Measurements from ENCODE around the gene ZNF730.
"Not testable (repeated sequence)": the region's sequence is repeated elsewhere in the genome, so short reads cannot be mapped to it uniquely, and the experiment has no call there.

Gene ZNF730

GRCh38 chr19:23116802-23117571, at the start of gene ZNF730:
Gene ZNF730, plus strand, starts transcription at chr19:23117025. Its CDS starts 149 bp downstream, at chr19:23117174.
- peak; percentile 42 for DNase-seq (ENCODE audit: low read depth)

- peak; percentile 12 for DNase-seq (ENCODE audit: low read depth)
Observed at GRCh38 chr19:23070353-23071146, 46.3 kb upstream of the ZNF730 start.

GRCh38 chr19:23071147-23071511, 45.7 kb upstream of the ZNF730 start:
- DNase-seq (ENCODE audit: low read depth), result peak; percentile 1

GRCh38 chr19:23075031-23075733, 41.6 kb upstream of the ZNF730 start:
- DNase-seq (ENCODE audit: low read depth), result peak; percentile 3

- DNase-seq (ENCODE audit: low read depth), result not testable (repeated sequence)
Observed at GRCh38 chr19:23077776-23078175, 39.0 kb upstream of the ZNF730 start.

- DNase-seq (ENCODE audit: low read depth), result no peak
Observed at GRCh38 chr19:23093832-23094231, 23.0 kb upstream of the ZNF730 start.

GRCh38 chr19:23095418-23095817, 21.4 kb upstream of the ZNF730 start:
- no peak for DNase-seq (ENCODE audit: low read depth)

GRCh38 chr19:23098286-23098685, 18.5 kb upstream of the ZNF730 start:
- no peak for DNase-seq (ENCODE audit: low read depth)

GRCh38 chr19:23098988-23099387, 17.8 kb upstream of the ZNF730 start:
- no peak for DNase-seq (ENCODE audit: low read depth)

GRCh38 chr19:23099966-23100365, 16.9 kb upstream of the ZNF730 start:
- DNase-seq (ENCODE audit: low read depth), result no peak

GRCh38 chr19:23101241-23101640, 15.6 kb upstream of the ZNF730 start:
- no peak for DNase-seq (ENCODE audit: low read depth)

GRCh38 chr19:23118400-23118799, 1.6 kb downstream of the ZNF730 start:
- DNase-seq (ENCODE audit: low read depth), result no peak

GRCh38 chr19:23134211-23134610, 17.4 kb downstream of the ZNF730 start:
- not testable (repeated sequence) for DNase-seq (ENCODE audit: low read depth)

GRCh38 chr19:23145617-23146415, 29.0 kb downstream of the ZNF730 start:
- DNase-seq (ENCODE audit: low read depth), result no peak

GRCh38 chr19:23160766-23161165, 43.9 kb downstream of the ZNF730 start:
- no peak for DNase-seq (ENCODE audit: low read depth)

- DNase-seq (ENCODE audit: low read depth), result not testable (repeated sequence)
Observed at GRCh38 chr19:23168286-23168685, 51.5 kb downstream of the ZNF730 start.

GRCh38 chr19:23183251-23183650, 66.4 kb downstream of the ZNF730 start:
- DNase-seq (ENCODE audit: low read depth), result no peak

- DNase-seq (ENCODE audit: low read depth), result no peak
Observed at GRCh38 chr19:23190341-23190740, 73.5 kb downstream of the ZNF730 start.
